SH-SY5Y (cell line): ENCODE measurements around the gene COG1.

Source experiments
- GATA2 ChIP-seq: IDR thresholded peaks from 2 replicates; pipeline ENCODE4 v1.6.1; 2011; ENCODE audit warnings: mild to moderate bottlenecking, low read depth, low read length
- GATA3 ChIP-seq: IDR thresholded peaks from 2 replicates; pipeline ENCODE4 v1.6.1; 2011; ENCODE audit warnings: low read depth, mild to moderate bottlenecking, low read length, moderate library complexity

- TF ChIP-seq GATA2 (no peak), GATA3 (no peak)
Observed at GRCh38 chr17:73240561-73240960, 47.7 kb downstream of the COG1 start.
